Fibroblast of mammary gland (primary cell): ENCODE results near the gene COL7A1.

ENCODE experiments used
- DNase-seq: peaks from one replicate; pipeline ENCODE4 v3.0.0-alpha.2; 2010; ENCODE audit warnings: low read depth
- H3K4me3 ChIP-seq: 2 replicates; pipeline ENCODE4 v1.5.1; 2011; ENCODE audit warnings: low read depth, mild to moderate bottlenecking, low read length, moderate library complexity; ENCODE audit not compliant: control insufficient read depth
- CTCF ChIP-seq: conservative IDR thresholded peaks from 2 replicates; pipeline ENCODE4 v1.5.1; 2011; ENCODE audit warnings: low read depth, low read length, inconsistent platforms; ENCODE audit not compliant: control insufficient read depth, insufficient read depth

COL7A1 gene

DNA sequence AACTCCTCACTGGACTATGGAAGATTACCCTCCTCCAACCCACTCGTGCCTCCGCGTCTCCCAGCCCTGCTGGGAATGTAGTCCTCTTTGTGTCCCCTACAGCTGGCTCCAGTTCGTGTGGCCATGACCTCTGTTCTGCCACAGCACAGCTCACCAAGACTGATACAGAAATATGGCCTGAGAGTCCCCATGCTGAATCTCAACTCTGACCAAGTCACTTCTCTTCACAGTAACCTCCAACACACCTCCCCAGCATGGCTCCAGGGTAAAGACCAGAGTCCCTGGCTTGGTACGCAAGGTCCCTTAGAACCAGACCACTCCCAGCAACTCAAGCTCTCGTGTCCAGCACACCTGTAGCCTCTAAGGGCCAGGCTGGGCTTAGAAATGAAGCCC, 2.3 kb upstream of the COL7A1 start:
- no peak overlapping the region for H3K4me3 ChIP-seq
- no peak for TF ChIP-seq CTCF
- no peak for DNase-seq

- H3K4me3 ChIP-seq = no peak overlapping the region
- no peak for TF ChIP-seq CTCF
- no peak for DNase-seq
Measured at GRCh38 chr3:48596676-48597407, 1.7 kb upstream of the COL7A1 start.

- H3K4me3 ChIP-seq = no peak overlapping the region
- DNase-seq = no peak
- no peak for TF ChIP-seq CTCF
Measured at GRCh38 chr3:48596157-48596556, 1.0 kb upstream of the COL7A1 start.

DNA sequence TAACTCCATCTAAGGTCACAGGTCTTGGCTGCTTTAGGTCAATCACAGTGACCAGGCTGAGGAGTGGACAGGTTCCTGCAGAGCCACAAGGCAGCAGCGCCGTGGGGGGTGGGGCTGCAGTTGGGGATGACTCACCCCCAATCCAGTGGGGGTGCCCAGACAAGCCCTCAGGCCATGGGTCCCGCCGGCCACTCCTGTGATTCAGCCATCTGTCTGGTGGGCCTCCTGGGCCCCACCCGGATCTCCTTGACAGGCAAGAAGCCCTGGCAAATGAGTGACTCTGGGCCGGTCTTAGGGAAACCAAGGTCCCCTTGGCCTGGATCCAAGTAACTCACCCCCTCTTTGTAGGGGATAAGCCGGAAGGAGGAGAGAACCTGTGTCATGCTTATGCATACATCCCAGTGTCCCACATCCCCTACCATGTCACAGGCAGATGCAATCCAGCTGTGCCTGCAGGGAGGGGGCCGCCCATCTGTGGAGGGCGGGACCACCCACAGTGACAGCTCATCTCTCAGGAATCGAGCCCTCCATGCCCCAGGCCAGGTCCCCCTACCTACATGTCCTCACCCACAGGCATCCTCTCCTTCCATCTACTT, 495 bp upstream of the COL7A1 start:
- peak; percentile 90 for DNase-seq
- H3K4me3 ChIP-seq = peak overlapping the region; percentile 47

GRCh38 chr3:48594417-48595049, 596 bp downstream of the COL7A1 start:
- no peak for TF ChIP-seq CTCF
- peak; percentile 20 for DNase-seq
- peak overlapping the region; percentile 47 for H3K4me3 ChIP-seq

More for the DNA sequence above, 495 bp upstream of the COL7A1 start:
- TF ChIP-seq CTCF = no peak

- H3K4me3 ChIP-seq = no peak overlapping the region
- no peak for TF ChIP-seq CTCF
Measured at GRCh38 chr3:48593337-48593736, 1.8 kb downstream of the COL7A1 start.

More at GRCh38 chr3:48593337-48593736, 1.8 kb downstream of the COL7A1 start:
- no peak for DNase-seq
